SIG-M5 (cell line): ENCODE results near the gene TSC22D4.
"Not testable (repeated sequence)": the region's sequence is repeated elsewhere in the genome, so short reads cannot be mapped to it uniquely, and the experiment has no call there.

Experiments
- DNase-seq: peaks from one replicate; lab custom pipeline; 2025; lab: John Stamatoyannopoulos, UW

Gene TSC22D4

DNA sequence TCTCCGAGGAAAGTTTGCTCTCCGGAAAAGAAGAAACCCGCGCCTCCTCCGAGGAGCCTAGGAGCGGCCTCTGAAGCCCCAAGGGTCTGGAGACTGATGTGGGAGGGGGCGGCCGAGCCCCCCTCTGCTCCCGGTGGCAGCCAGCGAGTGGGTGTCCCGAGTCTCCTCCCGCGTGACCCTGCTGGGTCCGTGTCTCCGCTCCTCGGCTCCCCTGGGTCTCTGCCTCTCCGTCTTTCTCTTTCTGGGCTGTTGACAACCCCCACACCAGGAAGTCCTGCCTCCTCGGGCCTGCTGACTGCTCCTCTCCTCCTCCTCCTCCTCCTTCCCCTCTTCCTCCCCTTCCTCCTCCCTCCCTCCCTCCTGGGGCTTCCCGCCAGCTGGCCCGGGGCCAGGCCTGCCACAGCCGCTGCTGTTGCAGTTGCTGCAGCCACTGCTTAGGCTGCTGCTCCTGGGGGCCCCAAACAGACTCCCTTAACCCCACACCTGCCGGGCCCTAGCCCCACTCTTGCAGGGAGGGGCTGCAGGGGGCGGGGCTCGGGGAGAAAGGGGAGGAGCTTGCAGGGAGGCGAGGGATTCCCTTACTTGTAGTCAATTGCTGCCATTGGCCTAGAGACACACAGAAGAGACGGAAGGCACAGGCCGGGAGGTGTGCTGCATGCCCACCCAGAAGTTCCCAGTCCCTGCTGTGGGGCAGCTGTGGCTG, at the start of gene TSC22D4:
Gene TSC22D4 (minus strand): TSS at position 257 of the 703 bp plus-strand sequence. CDS start 1,176 bp downstream, outside the sequence.
- DNase-seq, result peak; percentile 93

DNA sequence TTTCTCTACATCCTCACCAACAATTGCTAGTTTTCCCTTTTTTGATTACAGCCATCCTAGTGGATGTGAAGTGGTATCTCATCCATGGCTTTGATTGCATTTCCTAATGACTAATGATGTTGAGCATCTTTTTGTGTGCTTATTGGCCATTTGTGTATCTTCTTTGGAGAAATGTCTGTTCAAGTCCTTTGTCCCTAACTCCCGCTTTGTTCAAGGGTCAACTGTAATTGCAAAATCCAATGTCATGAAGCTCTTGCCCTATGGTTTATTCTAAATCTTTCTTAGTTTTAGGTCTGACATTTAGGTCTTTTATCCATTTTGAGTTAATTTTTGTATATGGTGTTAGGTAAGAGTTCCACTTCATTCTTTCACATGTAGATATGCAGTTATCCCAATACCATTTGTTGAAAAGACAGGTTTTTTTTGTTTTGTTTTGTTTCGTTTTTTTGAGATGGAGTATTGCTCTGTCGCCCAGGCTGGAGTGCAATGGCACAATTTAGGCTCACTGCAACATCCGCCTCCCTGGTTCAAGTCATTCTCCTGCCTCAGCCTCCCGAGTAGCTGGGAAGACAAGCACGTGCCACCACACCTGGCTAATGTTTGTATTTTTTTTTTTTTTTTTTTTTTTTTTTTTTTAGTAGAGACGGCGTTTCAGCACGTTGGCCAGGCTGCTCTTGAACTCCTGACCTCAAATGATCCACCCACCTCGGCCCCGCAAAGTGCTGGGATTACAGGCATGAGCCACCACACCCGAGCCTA, 49.3 kb upstream of the TSC22D4 start:
- not testable (repeated sequence) for DNase-seq

DNA sequence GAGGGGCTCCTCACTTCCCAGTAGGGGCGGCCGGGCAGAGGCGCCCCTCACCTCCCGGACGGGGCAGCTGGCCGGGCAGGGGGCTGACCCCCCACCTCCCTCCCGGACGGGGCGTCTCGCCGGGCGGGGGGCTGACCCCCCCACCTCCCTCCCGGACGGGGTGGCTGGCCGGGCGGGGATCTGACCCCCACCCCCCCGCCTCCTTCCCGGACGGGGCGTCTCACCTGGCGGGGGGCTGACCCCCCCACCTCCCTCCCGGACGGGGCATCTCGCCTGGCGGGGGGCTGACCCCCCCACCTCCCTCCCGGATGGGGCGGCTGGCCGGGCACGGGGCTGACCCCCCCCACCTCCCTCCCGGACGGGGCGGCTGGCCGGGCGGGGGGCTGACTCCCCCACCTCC, 44.2 kb upstream of the TSC22D4 start:
- DNase-seq, result not testable (repeated sequence)

DNA sequence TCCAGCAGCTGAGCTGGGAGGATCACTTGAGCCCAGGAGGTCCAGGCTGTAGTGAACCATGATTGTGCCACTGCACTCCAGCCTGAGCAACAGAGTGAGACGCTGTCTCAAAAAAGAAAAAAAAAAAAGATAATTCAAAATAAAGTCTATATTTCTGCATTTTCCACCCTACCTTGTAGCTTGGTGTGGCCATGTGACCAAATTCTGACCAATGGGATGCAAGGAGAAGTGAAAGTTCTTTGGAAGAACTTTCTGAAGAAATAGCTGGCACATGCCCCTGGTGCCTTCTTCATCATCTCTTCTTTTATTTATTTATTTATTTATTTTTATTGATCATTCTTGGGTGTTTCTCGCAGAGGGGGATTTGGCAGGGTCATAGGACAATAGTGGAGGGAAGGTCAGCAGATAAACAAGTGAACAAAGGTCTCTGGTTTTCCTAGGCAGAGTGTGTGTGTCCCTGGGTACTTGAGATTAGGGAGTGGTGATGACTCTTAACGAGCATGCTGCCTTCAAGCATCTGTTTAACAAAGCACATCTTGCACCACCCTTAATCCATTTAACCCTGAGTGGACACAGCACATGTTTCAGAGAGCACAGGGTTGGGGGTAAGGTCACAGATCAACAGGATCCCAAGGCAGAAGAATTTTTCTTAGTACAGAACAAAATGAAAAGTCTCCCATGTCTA, 43.0 kb upstream of the TSC22D4 start:
- DNase-seq, result not testable (repeated sequence)

DNA sequence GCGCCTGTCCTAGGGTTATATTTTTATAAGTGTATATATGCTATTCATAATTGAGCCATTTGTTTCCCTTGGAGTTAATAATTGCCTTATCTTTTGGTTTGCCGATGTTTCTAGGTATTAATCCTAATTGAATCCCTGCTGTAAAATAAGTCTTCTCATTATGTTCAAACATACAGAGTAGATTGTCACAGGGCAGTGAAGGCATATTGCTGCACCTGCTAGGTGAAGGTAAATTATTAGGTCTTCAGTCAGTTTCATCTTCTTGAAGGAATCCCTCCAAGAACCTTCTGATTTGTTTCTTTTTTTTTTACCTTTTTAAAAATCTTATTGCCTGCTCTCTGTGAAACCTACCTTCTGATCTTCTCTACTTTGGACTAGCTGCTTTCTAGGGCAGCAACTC, 42.1 kb upstream of the TSC22D4 start:
- no peak for DNase-seq

DNA sequence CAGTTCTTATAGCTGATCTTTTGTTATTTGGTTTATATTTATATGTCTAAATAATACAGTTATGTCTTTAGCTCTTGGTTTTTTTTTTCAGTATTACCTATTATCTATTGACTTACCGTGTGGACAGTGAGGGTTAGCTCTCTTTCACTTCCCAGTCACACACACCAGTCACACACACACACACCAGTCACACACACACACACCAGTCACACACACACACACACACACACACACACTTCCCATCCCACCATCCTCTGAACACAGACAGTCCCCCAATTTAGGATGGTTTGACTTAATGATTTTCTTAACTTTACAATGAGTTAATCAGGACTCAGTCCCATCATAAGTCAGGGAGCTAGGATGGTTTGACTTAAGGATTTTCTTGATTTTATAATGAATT, 41.1 kb upstream of the TSC22D4 start:
- DNase-seq, result no peak

DNA sequence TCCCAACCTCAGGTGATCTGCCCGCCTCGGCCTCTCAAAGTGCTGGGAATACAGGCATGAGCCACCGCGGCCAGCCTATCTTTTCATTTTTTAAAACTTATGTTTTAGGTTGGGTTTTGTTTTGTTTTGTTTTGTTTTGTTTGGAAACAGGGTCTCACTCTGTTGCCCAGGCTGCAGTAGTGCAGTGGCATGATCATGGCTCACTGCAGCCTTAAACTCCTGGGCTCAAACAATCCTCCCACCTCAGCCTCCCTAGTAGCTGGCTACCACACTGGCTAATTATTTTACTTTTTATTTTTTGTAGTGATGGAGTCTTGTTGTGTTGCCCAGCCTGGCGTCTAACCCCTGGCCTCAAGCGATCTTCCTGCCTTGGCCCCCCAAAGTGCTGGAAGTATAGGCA, 40.6 kb upstream of the TSC22D4 start:
- no peak for DNase-seq

DNA sequence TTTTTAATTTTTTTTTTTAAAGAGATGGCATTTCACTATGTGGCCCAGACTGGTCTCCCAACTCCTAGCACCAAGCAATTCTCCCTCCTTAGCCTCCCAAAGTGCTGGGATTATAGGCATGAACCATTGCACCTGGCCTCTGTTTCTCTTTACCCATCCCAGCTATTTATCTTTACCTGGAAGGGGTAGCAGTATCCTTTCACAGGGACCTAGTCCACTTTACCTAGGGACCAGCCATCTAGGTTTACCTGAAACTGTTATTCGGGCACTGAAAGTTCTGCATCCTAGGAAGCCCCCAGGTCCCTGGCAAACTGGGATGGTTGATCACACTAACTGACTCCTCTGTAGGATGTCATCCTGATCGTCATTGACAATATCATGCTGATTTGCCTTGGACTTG, 38.3 kb upstream of the TSC22D4 start:
- no peak for DNase-seq

DNA sequence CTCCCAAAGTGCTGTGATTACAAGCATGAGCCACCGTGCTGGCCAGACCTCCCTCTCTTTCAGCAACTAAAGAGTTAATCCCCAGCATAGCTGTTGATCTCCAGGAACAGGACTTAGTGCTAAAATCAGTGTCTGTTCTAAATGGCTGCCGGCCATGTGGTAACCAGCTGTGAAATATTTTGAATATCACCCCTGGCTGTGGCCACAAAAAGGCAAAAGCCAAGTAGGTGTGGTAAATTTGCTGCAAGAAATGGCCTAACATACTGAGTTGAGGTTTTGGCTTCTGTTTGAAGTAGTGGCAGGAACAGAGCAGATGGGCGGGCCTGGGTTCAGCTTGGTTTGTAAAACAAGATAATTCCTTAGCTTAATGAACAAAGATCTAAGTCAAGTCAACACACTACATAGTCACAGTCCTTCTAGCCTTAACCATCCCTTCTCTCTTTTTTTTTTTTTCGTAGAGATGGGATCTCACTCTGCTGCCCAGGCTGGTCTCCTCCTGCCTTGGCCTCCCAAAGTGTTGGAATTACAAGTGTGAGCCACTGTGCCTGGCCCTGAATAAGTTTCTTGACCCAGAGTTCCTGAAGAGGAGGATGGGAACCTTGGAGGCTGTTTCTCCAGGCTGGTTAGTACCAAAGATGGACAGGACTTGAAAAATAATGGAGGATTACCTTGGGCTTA, 37.3 kb upstream of the TSC22D4 start:
- DNase-seq, result no peak

DNA sequence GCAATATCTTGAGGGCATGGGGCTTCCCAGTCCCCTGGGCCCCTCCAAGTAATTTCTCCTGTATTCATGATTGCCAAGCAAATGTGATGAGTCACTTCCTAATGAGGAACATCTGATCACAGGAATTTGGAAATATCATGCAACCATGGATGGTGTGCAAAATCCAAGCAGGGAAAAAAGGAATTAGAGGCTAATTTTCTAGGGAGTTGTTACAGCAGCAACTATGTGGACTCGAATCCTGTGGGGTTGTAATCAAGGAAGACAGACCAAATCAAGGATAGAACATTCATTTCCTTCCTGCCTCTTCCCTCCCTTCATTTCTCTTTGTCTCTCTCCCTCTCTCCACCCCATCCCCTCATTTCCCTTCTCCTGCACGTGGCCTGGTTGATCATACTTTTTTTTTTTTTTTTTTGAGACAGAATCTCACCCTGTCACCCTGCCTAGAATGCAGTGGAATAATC, 36.1 kb upstream of the TSC22D4 start:
- DNase-seq, result no peak

DNA sequence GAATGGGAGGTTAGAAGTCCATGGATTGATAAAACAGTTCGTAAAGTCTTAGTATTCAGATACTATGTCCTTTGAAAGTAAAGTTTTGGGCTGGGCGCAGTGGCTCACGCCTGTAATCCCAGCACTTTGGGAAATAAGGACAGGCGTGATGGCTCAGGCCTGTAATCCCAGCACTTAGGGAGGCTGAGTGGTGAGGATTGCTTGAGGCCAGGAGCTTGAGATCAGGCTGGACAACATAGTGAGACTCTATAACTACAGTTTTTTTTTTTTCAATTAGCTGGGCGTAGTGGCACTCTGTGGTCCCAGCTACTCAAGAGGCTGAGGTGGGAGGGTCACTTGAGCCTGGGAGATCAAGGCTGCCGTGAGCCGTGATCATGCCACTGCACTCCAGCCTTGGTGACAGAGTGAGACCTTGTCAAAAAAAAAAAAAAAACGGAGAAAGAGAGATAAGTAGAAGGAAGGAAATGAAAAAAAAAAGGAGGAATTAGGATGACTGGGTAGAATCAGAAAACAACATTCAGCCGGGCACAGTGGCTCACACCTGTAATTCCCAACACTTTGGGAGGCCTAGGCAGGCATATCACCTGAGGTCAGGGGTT, 34.3 kb upstream of the TSC22D4 start:
- DNase-seq, result no peak

DNA sequence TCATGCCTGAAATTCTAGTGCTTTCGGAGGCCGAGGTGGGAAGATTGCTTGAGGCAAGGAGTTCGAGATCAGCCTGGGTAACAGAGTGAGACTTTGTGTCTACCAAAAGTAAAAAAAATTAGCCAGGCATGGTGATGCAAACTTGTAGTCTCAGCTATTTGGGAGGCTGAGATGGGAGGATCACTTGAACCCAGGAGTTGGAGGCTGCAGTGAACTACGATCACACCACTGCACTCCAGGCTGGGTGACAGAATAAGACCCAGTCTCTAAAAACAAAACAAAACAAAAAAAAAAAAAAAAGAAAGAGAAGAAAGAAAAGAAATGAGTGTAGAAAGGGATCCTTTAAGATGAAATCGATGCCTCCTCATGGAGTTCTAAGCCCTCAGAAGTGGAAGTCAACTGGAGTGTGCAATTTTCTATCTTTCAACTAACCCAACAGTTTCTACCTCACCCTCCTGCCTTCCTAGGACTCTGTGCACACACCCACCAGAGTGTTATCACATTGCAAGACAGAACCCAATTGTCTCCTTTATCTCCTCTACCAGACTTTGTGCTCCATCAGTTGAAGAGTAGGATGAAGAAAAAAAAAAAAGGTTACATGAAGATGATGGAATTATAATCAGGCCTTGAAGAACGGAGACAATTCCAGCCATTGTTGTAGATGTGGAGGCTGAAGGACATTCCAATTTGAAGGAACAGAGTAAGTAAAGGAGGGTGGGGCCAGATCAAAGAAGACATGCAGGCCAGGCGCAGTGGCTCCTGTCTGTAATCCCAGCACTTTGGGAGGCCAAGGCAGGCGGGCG, 31.6 kb upstream of the TSC22D4 start:
- DNase-seq, result no peak

DNA sequence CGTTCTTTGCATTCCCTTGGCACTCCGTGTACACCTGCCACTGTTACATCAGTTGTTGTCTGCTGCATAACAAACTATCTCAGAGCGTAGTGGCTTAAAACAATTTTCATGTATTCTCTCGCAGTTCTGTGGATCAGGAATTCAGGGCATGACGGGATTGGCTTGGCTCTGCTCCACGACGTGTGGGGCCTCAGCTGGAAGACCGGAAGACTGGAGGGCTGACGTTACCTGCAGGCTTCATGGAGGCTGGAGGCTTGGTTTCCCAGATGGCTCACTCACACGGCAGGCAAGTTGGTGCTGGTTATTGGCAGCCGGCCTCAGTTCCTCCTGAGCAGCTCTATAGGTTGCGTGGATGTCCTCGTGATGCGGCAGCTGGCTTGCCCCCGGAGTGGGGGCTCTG, 30.2 kb upstream of the TSC22D4 start:
- no peak for DNase-seq

DNA sequence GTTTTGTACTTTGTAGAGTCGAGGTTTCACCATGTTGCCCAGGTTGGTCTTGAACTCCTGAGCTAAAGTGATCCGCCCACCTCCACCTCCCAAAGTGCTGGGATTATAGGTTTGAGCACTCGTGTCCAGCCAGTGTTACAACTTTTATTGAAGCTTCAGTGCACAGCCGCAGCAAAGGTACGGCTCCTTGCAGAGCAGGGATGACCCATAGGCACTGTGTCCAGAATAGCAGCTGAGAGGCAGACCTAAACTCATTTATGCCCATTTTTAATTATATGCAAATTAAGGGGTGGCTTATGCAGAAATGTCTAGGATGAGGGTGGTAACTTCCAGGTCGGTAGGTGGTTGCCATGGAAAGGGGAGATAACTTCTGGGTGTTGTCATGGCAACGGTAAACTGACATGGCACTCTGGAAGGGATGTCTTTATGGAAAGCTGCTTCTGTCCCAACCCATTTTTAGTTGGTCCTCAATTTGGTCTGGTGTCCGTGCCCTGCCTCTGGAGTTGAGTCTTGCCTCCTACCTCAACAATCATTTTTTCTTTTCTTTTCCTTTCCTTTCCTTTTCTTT, 27.4 kb upstream of the TSC22D4 start:
- DNase-seq, result no peak

DNA sequence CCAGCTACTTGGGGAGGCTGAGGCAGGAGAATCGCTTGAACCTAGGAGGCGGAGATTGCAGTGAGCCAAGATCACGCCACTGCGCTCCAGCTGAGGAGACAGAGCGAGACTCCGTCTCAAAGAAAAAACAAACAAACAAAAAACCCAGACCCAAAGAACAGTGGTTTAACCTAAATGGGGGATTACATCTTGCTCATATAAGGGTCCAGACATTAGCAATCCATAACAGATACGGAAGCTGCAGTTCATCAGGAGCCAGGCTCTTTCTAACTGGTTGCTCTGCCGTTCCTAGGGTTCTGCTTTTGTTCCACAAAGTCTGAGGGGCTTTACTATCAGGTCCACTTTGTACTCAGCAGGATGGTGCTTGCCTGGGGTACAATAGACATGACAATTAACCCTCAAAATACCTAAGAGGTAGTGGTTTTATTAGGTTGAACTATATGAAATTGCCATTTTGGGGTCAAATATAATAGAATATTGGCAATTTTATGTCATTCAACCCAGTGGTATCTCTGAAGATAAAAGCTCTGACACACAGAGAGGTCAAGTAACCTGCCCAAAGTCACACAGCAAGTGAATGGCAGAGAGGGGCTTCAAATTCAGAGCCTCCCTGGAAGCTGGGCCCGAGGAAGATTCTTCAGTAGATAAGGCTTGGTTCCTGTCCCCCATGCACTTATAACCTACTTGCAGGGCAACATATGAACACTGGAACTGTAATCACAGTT, 26.0 kb upstream of the TSC22D4 start:
- DNase-seq, result no peak

DNA sequence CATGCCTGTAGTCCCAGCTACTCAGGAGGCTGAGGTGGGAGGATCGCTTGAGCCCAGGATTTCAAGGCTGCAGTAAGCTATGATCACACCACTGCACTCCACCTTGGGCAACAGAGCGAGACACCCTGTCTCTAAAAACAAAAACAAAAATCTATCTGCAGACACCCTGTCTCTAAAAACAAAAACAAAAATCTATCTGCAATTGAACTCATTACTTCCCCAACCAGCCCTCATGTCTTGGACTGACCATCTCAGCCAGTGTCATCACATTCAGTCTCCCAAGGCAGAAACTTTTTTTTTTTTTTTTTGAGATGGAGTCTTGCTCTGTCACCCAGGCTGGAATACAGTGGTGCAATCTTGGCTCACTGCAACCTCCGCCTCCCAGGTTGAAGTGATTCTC, 25.0 kb upstream of the TSC22D4 start:
- DNase-seq, result not testable (repeated sequence)

DNA sequence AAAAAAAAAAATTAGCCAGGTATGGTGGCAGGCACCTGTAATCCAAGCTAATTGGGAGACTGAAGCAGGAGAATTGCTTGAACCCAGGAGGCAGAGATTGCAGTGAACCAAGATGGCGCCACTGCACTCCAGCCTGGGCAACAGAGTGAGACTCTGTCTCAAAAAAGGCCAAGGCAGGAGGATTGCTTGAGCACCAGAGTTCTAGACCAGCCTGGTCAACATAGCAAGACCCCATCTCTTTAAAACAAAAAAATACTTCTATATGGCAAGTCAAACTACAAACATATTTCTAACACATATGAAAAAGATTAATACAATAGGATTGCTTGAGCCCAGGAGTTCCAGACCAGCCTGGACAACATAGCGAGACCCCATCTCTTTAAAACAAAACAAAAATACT, 21.7 kb upstream of the TSC22D4 start:
- not testable (repeated sequence) for DNase-seq

DNA sequence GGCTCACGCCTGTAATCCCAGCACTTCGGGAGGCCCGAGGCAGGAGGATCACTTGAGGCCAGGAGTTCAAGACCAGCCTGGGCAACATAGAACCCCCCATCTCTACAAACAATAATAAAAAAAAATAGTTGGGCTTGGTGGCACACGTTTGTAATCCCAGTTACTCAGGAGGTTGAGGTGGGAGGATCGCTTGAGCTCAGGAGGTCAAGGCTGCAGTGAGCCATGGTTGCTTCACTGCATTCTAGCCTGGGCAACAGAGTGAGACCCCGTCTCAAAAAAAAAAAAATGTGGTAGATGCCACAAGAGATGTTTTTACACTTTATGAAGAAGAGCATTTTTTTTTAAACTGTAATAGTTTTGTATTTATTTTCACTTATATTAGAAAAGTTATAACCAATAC, 17.5 kb upstream of the TSC22D4 start:
- no peak for DNase-seq

DNA sequence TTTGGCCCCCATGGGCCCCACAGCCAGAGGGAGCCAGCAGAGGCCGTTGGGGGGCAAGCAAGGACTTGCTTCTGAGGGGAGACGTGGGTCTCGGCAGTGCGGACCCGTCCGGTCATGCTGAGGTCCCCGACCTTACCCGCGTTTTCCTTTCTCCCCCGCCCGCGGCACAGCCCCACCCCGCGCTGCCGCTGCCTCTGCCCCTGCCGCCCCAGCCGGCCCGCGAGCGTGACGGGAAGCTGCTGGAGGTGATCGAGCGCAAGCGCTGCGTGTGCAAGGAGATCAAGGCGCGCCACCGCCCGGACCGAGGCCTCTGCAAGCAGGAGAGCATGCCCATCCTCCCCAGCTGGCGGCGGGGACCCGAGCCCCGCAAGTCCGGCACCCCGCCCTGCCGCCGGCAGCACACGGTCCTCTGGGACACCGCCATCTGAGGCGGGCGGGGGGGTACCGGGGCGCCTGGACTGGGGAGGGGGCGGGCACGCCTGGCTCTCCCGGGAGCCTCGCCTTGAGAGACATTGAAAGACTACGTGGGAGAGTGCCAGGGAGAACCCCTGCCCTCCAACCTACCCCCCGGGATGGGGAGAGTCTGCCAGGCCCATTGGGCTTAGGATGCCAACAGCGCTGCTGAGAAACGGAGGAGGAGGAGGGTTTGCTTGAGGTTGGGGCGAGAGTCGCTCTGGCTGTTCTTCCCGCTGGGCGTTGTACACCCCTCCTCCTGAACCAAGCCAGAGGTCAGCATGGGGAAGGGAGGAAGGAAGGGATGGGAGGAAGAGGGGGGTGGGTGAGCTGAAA, 14.7 kb upstream of the TSC22D4 start:
- no peak for DNase-seq
